Esophagus squamous epithelium (tissue), 4 donors: Measurements from ENCODE around the gene GNAT2.

Source experiments
- POLR2A ChIP-seq, 4 donors: fragments of 450-650 bp; IDR thresholded peaks; one replicate each; pipeline ENCODE4 v1.6.1; 2017; ENCODE audit warnings: antibody characterized with exemption in 4 of 4, mild to moderate bottlenecking in 4 of 4, moderate library complexity in 3 of 4
- TF ChIP-seq, protein P1 (sequence below), 6 experiments: fragments of 450-650 bp in 4 of 6; fragments of 200-600 bp in 2 of 6; sonication (generic) in 2 of 6; IDR thresholded peaks; one replicate each; pipeline ENCODE4 v1.5.1; 2016 to 2019; ENCODE audit warnings: antibody characterized with exemption in 6 of 6, mild to moderate bottlenecking in 4 of 6, moderate library complexity in 4 of 6

GRCh38 chr1:109636201-109636952 is 17.0 kb upstream of the GNAT2 start:
- no peak for TF ChIP-seq POLR2A (IDR thresholded peaks at IDR 0.05)
- TF ChIP-seq, protein P1, sequence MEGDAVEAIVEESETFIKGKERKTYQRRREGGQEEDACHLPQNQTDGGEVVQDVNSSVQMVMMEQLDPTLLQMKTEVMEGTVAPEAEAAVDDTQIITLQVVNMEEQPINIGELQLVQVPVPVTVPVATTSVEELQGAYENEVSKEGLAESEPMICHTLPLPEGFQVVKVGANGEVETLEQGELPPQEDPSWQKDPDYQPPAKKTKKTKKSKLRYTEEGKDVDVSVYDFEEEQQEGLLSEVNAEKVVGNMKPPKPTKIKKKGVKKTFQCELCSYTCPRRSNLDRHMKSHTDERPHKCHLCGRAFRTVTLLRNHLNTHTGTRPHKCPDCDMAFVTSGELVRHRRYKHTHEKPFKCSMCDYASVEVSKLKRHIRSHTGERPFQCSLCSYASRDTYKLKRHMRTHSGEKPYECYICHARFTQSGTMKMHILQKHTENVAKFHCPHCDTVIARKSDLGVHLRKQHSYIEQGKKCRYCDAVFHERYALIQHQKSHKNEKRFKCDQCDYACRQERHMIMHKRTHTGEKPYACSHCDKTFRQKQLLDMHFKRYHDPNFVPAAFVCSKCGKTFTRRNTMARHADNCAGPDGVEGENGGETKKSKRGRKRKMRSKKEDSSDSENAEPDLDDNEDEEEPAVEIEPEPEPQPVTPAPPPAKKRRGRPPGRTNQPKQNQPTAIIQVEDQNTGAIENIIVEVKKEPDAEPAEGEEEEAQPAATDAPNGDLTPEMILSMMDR (IDR thresholded peaks at IDR 0.05): no peak
